Esophagus (tissue), 2 donors: ENCODE results near the gene ZNF264. TPM values are rescaled to one million over a fixed set of nuclear protein-coding genes. Genes with fewer than 3 reads are reported as not detected.
A peak's percentile ranks its signal among the peaks of the same experiment; 100 is the strongest.
"Not testable (repeated sequence)": the region's sequence is repeated elsewhere in the genome, so short reads cannot be mapped to it uniquely, and the experiment has no call there.

Source experiments
- H3K27ac ChIP-seq, 2 donors: one replicate each; pipeline ENCODE4 v1.5.1; 2013; ENCODE audit warnings: low read depth in 2 of 2, mild to moderate bottlenecking in 2 of 2, inconsistent platforms in 1 of 2, low read length in 1 of 2, moderate library complexity in 1 of 2
- H3K27me3 ChIP-seq, 2 donors: one replicate each; pipeline ENCODE4 v1.6.1; 2013; ENCODE audit warnings: low read length in 2 of 2, control low read depth in 1 of 2, mild to moderate bottlenecking in 1 of 2; ENCODE audit not compliant: insufficient read depth in 2 of 2, control insufficient read depth in 1 of 2
- H3K36me3 ChIP-seq, 2 donors: one replicate each; pipeline ENCODE4 v1.6.1; 2013; ENCODE audit warnings: low read length in 1 of 2; ENCODE audit not compliant: control insufficient read depth in 2 of 2, insufficient read depth in 2 of 2
- H3K4me1 ChIP-seq, 2 donors: one replicate each; pipeline ENCODE4 v1.6.1; 2013; ENCODE audit warnings: low read length in 1 of 2; ENCODE audit not compliant: control insufficient read depth in 2 of 2, insufficient read depth in 2 of 2
- H3K4me3 ChIP-seq, 2 donors: one replicate each; pipeline ENCODE4 v1.5.1; 2013; ENCODE audit warnings: low read length in 2 of 2, mild to moderate bottlenecking in 2 of 2, low read depth in 1 of 2, moderate library complexity in 1 of 2
- H3K9me3 ChIP-seq, 2 donors: one replicate each; pipeline ENCODE4 v1.6.1; 2013; ENCODE audit warnings: mild to moderate bottlenecking in 2 of 2, low read depth in 1 of 2, low read length in 1 of 2, moderate library complexity in 1 of 2; ENCODE audit not compliant: control insufficient read depth in 2 of 2, insufficient read depth in 1 of 2
- WGBS, 2 donors: extraction: QIAGEN DNeasy Blood & Tissue Kit; methylation state at CpG; one replicate each; pipeline ENCODE4 v1.1.7; 2013; 5-methylcytosine and 5-hydroxymethylcytosine counted together
- polyA plus RNA-seq, 2 donors: library from polyadenylated mRNA; stranded (reverse); fragments of 200-250 nt; gene quantifications; one replicate each; pipeline ENCODE4 v1.2.3, GENCODE V29; 2013
- donor health status: healthy with polysubstance abuse.
- donor health status: Bipolar disorder and iron deficiency.

Gene ZNF264
- polyA plus RNA-seq, 2 donors: 4.5 to 5.6 TPM

DNA sequence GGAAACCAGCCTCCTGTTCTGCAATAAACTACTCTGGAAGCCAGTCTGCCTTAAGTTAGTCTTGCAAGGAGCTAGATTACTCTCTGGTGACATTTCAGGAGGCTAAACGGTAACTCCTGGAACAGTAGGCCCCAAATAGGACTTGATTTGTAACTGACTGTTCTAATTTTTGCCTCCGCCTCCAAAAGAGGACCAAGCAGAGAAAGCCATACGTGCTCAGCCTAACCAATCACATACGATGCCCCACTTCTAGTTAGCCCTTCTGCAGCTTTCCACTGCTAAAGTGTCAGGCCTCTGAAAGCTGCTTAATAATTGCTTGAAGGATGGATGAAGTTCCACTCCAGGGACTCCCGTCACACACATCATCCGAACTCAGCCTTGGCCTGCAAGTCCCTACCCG lies 49.9 kb downstream of the ZNF264 start:
- H3K27ac ChIP-seq: peak overlapping the region; percentile 92 to 97
- H3K27me3 ChIP-seq: no peaks in the 10 kb centered on the region
- 14 to 17% methylated on average over 7 of the region's 7 CpGs for WGBS, 2 donors
- H3K4me3 ChIP-seq: peak overlapping the region; percentile 85 to 92
- peaks cover 6% of the 10 kb centered on the region in 2 donors for H3K4me1 ChIP-seq
- H3K9me3 ChIP-seq: no peaks in the 10 kb centered on the region
- H3K36me3 ChIP-seq: peaks cover 7 to 11% of the 10 kb centered on the region in 2 donors

GRCh38 chr19:57242821-57243220 lies 51.5 kb downstream of the ZNF264 start:
- H3K27ac ChIP-seq: no peak overlapping the region
- WGBS, 2 donors: 95% methylated on average over 5 of the region's 5 CpGs
- H3K4me3 ChIP-seq: no peak overlapping the region
- H3K36me3 ChIP-seq: peaks cover 10 to 17% of the 10 kb centered on the region in 2 donors
- H3K27me3 ChIP-seq: no peaks in the 10 kb centered on the region
- H3K9me3 ChIP-seq: no peaks in the 10 kb centered on the region
- peaks cover 6% of the 10 kb centered on the region in 2 donors for H3K4me1 ChIP-seq

- Histone ChIP-seq H3K36me3 (peaks cover 21 to 25% of the 10 kb centered on the region in 2 donors), H3K27ac (no peak overlapping the region), H3K9me3 (no peaks in the 10 kb centered on the region), H3K27me3 (no peaks in the 10 kb centered on the region), H3K4me3 (no peak overlapping the region), H3K4me1 (peaks cover 6% of the 10 kb centered on the region in 2 donors)
- 79 to 91% methylated on average over 5 of the region's 5 CpGs for WGBS, 2 donors
Measured at GRCh38 chr19:57244513-57244912, 53.2 kb downstream of the ZNF264 start.

GRCh38 chr19:57245066-57245465 lies 53.8 kb downstream of the ZNF264 start:
- peaks cover 21 to 28% of the 10 kb centered on the region in 2 donors for H3K36me3 ChIP-seq
- H3K27ac ChIP-seq: no peak overlapping the region
- no peaks in the 10 kb centered on the region for H3K27me3 ChIP-seq
- H3K9me3 ChIP-seq: no peaks in the 10 kb centered on the region
- H3K4me3 ChIP-seq: no peak overlapping the region
- H3K4me1 ChIP-seq: peaks cover 6% of the 10 kb centered on the region in 2 donors
- WGBS, 2 donors: 93 to 95% methylated on average over 5 of the region's 5 CpGs

DNA sequence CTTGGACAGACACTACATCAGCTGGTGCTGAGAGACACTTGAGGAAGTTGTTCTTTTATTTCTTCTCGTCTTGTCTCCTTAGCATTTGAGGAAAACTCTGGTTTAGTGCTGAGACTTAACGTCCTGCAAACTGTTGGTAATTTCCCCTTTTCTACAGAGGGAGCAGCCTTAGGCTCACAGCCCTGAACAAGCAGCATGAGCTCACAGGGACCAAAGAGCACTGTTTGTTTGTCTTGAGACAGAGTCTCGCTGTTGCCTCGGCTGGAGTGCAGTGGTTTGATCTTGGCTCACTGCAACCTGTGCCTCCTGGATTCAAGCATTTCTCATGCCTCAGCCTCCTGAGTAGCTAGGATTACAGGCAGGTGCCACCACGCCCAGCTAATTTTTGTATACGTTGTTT lies 54.7 kb downstream of the ZNF264 start:
- Histone ChIP-seq H3K4me3 (no peak overlapping the region), H3K27me3 (no peaks in the 10 kb centered on the region), H3K36me3 (peaks cover 21 to 28% of the 10 kb centered on the region in 2 donors), H3K9me3 (no peaks in the 10 kb centered on the region), H3K27ac (no peak overlapping the region), H3K4me1 (peaks cover 6% of the 10 kb centered on the region in 2 donors)
- 82 to 88% methylated on average over 6 of the region's 6 CpGs for WGBS, 2 donors

GRCh38 chr19:57248646-57249045 lies 57.3 kb downstream of the ZNF264 start:
- no peak overlapping the region for H3K4me3 ChIP-seq
- no peak overlapping the region for H3K27ac ChIP-seq
- no peaks in the 10 kb centered on the region for H3K27me3 ChIP-seq
- H3K36me3 ChIP-seq: peaks cover 29 to 42% of the 10 kb centered on the region in 2 donors
- WGBS, 2 donors: 82 to 97% methylated on average over 6 of the region's 6 CpGs
- no peaks in the 10 kb centered on the region for H3K4me1 ChIP-seq
- H3K9me3 ChIP-seq: peaks cover 0 to 4% of the 10 kb centered on the region in 2 donors

- H3K27me3 ChIP-seq: no peaks in the 10 kb centered on the region
- H3K9me3 ChIP-seq: peaks cover 0 to 6% of the 10 kb centered on the region in 2 donors
- no peaks in the 10 kb centered on the region for H3K4me1 ChIP-seq
- no peak overlapping the region for H3K27ac ChIP-seq
- WGBS, 2 donors: 80 to 92% methylated on average over 1 of the region's 1 CpG
- peaks cover 33 to 45% of the 10 kb centered on the region in 2 donors for H3K36me3 ChIP-seq
- H3K4me3 ChIP-seq: no peak overlapping the region
Measured at GRCh38 chr19:57249329-57249728, 58.0 kb downstream of the ZNF264 start.

- 90 to 93% methylated on average over 11 of the region's 11 CpGs for WGBS, 2 donors
- peaks cover 19 to 28% of the 10 kb centered on the region in 2 donors for H3K36me3 ChIP-seq
- not testable (repeated sequence) for H3K27ac ChIP-seq, H3K27me3 ChIP-seq, H3K9me3 ChIP-seq, H3K4me3 ChIP-seq, H3K4me1 ChIP-seq
Measured at GRCh38 chr19:57253767-57254166, 62.5 kb downstream of the ZNF264 start.

DNA sequence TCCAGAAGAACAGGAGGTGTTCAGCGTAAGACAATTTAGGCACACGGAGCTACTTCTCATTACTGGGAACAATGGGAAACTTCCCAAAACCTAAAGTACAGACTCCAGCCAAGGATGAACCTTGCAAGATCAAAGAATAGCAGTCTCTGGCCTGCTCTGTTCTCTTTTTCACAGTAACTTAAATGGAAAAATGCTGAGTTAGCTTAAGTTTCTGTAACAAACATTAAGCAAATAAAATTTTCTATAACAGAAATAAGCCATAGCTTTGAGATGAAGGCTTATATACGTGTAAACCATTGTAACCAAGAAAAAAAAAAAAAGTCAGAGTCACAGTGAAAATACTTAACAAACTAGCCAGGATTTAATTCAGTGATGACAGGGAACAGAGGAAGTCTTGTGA lies 70.7 kb downstream of the ZNF264 start:
- peaks cover 0 to 3% of the 10 kb centered on the region in 2 donors for H3K36me3 ChIP-seq
- no peaks in the 10 kb centered on the region for H3K27me3 ChIP-seq
- H3K4me1 ChIP-seq: no peaks in the 10 kb centered on the region
- WGBS, 2 donors: 88 to 89% methylated on average over 3 of the region's 3 CpGs
- no peaks in the 10 kb centered on the region for H3K9me3 ChIP-seq
- H3K4me3 ChIP-seq: no peak overlapping the region
- H3K27ac ChIP-seq: no peak overlapping the region

GRCh38 chr19:57263244-57263741 lies 72.0 kb downstream of the ZNF264 start:
- Histone ChIP-seq H3K4me3 (no peak overlapping the region), H3K36me3 (peaks cover 0 to 3% of the 10 kb centered on the region in 2 donors), H3K27ac (no peak overlapping the region), H3K27me3 (no peaks in the 10 kb centered on the region), H3K9me3 (no peaks in the 10 kb centered on the region), H3K4me1 (no peaks in the 10 kb centered on the region)
- WGBS, 2 donors: 93 to 95% methylated on average over 1 of the region's 1 CpG
